HL-60 (cell line): ENCODE measurements around the gene LIMA1.

ENCODE experiments used
- DNase-seq, 2 experiments: peaks; one replicate each; pipeline ENCODE4 v3.0.0-alpha.2; 2010 to 2020; ENCODE audit warnings: low read depth in 1 of 2, low spot score in 1 of 2
- H3K27ac ChIP-seq: fragments of 250-450 bp; sonication (Bioruptor Pico); replicated peaks from 2 replicates; pipeline ENCODE4 v1.5.1; 2020; ENCODE audit warnings: mild to moderate bottlenecking, moderate library complexity
- H3K27me3 ChIP-seq: fragments of 250-450 bp; sonication (Bioruptor Pico); 2 replicates; pipeline ENCODE4 v1.5.1; 2021; ENCODE audit warnings: mild to moderate bottlenecking, moderate library complexity; ENCODE audit not compliant: insufficient read depth, poor library complexity, severe bottlenecking
- H3K4me3 ChIP-seq: replicated peaks from 2 replicates; pipeline ENCODE4 v1.5.1; 2011; ENCODE audit warnings: mild to moderate bottlenecking, control low read depth, low read length; ENCODE audit not compliant: insufficient read depth
- GABPA ChIP-seq: IDR thresholded peaks from 2 replicates; pipeline ENCODE4 v1.6.1; 2012; ENCODE audit warnings: low read depth
- POLR2AphosphoS5 ChIP-seq: IDR thresholded peaks from 2 replicates; pipeline ENCODE4 v1.6.1; 2012; ENCODE audit warnings: low read depth
- SPI1 ChIP-seq: IDR thresholded peaks from 2 replicates; pipeline ENCODE4 v1.6.1; 2012; ENCODE audit warnings: low read depth, mild to moderate bottlenecking, borderline replicate concordance
- TF ChIP-seq, protein P1 (sequence below): IDR thresholded peaks from 2 replicates; pipeline ENCODE4 v1.6.1; 2012; ENCODE audit warnings: low read depth; ENCODE audit not compliant: insufficient replicate concordance
- TF ChIP-seq, protein P2 (sequence below): IDR thresholded peaks from one replicate; pipeline ENCODE4 v1.5.1; 2011; ENCODE audit warnings: low read length, control low read depth, inconsistent platforms; ENCODE audit not compliant: insufficient read depth

LIMA1 gene

DNA sequence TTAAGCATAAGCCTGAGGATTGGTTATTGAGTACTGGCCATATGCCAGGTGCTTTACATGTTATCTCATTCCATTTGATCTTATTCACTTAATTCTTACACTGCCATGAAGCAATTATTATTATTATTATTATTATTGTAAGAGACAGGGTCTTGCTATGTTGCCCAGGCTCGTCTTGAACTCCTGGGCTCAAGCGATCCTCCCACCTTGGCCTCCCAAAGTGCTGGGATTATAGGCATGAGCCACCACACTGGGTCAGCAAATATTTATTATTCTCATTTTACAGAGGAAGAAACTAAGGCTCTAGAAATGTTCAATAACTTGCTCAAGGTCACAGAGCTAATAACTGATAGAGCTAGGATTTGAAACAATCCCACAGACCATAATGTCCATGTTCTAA is 14.8 kb downstream of the LIMA1 start:
- H3K4me3 ChIP-seq = no peak overlapping the region
- H3K27ac ChIP-seq = no peak overlapping the region
- DNase-seq = no peak
- no peaks in the 10 kb centered on the region for H3K27me3 ChIP-seq
- TF ChIP-seq, protein P1, sequence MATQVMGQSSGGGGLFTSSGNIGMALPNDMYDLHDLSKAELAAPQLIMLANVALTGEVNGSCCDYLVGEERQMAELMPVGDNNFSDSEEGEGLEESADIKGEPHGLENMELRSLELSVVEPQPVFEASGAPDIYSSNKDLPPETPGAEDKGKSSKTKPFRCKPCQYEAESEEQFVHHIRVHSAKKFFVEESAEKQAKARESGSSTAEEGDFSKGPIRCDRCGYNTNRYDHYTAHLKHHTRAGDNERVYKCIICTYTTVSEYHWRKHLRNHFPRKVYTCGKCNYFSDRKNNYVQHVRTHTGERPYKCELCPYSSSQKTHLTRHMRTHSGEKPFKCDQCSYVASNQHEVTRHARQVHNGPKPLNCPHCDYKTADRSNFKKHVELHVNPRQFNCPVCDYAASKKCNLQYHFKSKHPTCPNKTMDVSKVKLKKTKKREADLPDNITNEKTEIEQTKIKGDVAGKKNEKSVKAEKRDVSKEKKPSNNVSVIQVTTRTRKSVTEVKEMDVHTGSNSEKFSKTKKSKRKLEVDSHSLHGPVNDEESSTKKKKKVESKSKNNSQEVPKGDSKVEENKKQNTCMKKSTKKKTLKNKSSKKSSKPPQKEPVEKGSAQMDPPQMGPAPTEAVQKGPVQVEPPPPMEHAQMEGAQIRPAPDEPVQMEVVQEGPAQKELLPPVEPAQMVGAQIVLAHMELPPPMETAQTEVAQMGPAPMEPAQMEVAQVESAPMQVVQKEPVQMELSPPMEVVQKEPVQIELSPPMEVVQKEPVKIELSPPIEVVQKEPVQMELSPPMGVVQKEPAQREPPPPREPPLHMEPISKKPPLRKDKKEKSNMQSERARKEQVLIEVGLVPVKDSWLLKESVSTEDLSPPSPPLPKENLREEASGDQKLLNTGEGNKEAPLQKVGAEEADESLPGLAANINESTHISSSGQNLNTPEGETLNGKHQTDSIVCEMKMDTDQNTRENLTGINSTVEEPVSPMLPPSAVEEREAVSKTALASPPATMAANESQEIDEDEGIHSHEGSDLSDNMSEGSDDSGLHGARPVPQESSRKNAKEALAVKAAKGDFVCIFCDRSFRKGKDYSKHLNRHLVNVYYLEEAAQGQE = no peak
- TF ChIP-seq SPI1 (no peak), POLR2AphosphoS5 (no peak), GABPA (no peak)
- TF ChIP-seq, protein P2, sequence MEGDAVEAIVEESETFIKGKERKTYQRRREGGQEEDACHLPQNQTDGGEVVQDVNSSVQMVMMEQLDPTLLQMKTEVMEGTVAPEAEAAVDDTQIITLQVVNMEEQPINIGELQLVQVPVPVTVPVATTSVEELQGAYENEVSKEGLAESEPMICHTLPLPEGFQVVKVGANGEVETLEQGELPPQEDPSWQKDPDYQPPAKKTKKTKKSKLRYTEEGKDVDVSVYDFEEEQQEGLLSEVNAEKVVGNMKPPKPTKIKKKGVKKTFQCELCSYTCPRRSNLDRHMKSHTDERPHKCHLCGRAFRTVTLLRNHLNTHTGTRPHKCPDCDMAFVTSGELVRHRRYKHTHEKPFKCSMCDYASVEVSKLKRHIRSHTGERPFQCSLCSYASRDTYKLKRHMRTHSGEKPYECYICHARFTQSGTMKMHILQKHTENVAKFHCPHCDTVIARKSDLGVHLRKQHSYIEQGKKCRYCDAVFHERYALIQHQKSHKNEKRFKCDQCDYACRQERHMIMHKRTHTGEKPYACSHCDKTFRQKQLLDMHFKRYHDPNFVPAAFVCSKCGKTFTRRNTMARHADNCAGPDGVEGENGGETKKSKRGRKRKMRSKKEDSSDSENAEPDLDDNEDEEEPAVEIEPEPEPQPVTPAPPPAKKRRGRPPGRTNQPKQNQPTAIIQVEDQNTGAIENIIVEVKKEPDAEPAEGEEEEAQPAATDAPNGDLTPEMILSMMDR = no peak

DNA sequence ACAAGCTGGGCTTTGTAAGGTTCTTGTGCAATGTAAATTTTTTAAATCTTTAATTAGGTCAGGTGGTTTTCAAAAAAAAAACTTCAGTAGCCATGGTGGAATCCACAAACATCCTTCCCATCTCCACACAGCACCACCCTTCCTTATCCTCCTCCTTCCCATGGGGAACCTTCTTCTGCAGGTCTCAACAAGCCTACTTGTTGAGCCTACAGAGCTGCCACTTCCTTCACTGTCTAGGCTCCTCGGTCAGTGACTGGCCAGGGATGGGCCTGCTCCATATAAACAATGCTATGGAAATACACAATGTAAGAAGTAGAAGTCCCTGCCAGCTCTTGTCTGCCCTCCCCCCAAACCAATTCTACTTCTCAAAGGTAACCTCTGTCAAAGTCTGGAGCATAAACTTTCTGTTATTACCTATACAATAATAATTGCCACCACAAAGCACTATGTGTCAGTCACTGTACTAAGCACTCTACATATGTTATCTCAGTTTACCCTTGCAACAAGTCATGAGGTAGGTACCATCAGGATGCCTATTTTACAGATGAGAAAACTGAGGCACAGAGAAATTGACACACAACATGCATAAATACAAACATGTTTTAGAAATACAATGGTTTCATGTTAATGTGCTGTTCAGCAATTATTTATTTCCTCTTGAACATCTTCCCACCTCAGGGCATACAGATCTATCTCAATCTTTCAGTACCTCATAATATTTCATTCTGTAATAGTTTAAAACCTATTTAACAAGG is 17.4 kb downstream of the LIMA1 start:
- Histone ChIP-seq H3K4me3 (no peak overlapping the region), H3K27ac (no peak overlapping the region), H3K27me3 (no peaks in the 10 kb centered on the region)
- TF ChIP-seq, protein P1 = no peak
- TF ChIP-seq POLR2AphosphoS5 (no peak), GABPA (no peak), SPI1 (no peak)
- TF ChIP-seq, protein P2 = no peak
- no peak for DNase-seq

DNA sequence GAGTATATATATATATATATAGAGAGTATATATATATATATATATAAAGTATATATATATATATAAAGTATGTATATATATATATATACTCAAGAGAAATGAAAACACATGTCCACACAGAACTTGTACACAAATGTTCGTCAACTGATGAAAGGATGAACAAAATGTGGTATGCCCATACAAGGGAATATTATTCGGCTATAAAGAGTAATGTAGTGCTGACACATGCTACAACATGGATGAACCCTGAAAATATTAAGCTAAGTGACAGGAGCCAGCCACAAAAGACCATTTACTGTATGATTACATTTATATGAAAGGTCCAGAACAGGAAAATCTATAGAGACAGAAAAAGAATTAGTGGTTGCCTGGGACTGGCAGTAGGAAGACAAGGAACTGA is 19.5 kb downstream of the LIMA1 start:
- no peak overlapping the region for H3K4me3 ChIP-seq
- H3K27ac ChIP-seq = no peak overlapping the region
- no peaks in the 10 kb centered on the region for H3K27me3 ChIP-seq
- DNase-seq = no peak
- no peak for TF ChIP-seq GABPA
- no peak for TF ChIP-seq SPI1
- no peak for TF ChIP-seq POLR2AphosphoS5
- TF ChIP-seq, protein P2 = no peak
- TF ChIP-seq, protein P1 = no peak
